Endothelial cell of umbilical vein (primary cell): Measurements from ENCODE around the gene OSBPL10. TPM values are rescaled to one million over a fixed set of nuclear protein-coding genes. Genes with fewer than 3 reads are reported as not detected.

ENCODE experiments used
- BruUV-seq: library from RNA; stranded (reverse); fragments of 400-500 nt; replicated peaks from 2 replicates; lab custom pipeline; 2021; lab: Mats Ljungman, UMichigan
- CTCF ChIA-PET: fragments of 300-600, 350-600 bp; sonication (Branson Sonifier 250); formaldehyde crosslinking; loops from one replicate; lab custom pipeline; 2021; ENCODE audit warnings: antibody characterized with exemption, inconsistent platforms; lab: Charles Lee
- POLR2A ChIA-PET: fragments of 300-600, 350-600 bp; sonication (Branson Sonifier 250); formaldehyde crosslinking; loops from one replicate; lab custom pipeline; 2021; ENCODE audit warnings: antibody characterized with exemption, inconsistent platforms; lab: Charles Lee
- DNase-seq: peaks from one replicate; pipeline ENCODE4 v3.0.0-alpha.2; 2011; ENCODE audit warnings: low read depth, low spot score
- FAIRE-seq: peaks from 2 replicates; lab custom pipeline; 2011; peaks lifted over from hg19 to GRCh38; lab: Jason Lieb, UNC
- H2AFZ ChIP-seq: 2 replicates; pipeline ENCODE4 v1.6.0; 2012; ENCODE audit warnings: low read depth, low read length, control low read depth, inconsistent platforms
- H3K27ac ChIP-seq: 2 replicates; pipeline ENCODE4 v1.5.1; 2011; ENCODE audit warnings: low read depth, mild to moderate bottlenecking, control low read depth, low read length, moderate library complexity; ENCODE audit not compliant: insufficient read depth
- H3K27me3 ChIP-seq, 2 experiments: 2 replicates each; pipeline versions ENCODE4 v1.6.0 to v1.6.1; 2011; ENCODE audit warnings: low read length in 2 of 2, mixed read lengths in 1 of 2; ENCODE audit not compliant: control insufficient read depth in 2 of 2, insufficient read depth in 2 of 2
- H3K36me3 ChIP-seq, 2 experiments: 2 replicates in 1 of 2; 3 replicates in 1 of 2; pipeline ENCODE4 v1.5.1; 2011; ENCODE audit warnings: low read length in 2 of 2, mild to moderate bottlenecking in 1 of 2, moderate library complexity in 1 of 2; ENCODE audit not compliant: control insufficient read depth in 2 of 2, insufficient read depth in 2 of 2; ENCODE audit errors: extremely low read depth in 1 of 2
- H3K4me1 ChIP-seq: 3 replicates; pipeline ENCODE4 v1.5.1; 2011; ENCODE audit warnings: mild to moderate bottlenecking, low read length; ENCODE audit not compliant: control insufficient read depth, insufficient read depth; ENCODE audit errors: extremely low read depth
- H3K4me2 ChIP-seq: 2 replicates; pipeline ENCODE4 v1.6.1; 2011; ENCODE audit warnings: low read length, control low read depth, mixed read lengths; ENCODE audit not compliant: insufficient read depth
- H3K4me3 ChIP-seq, 3 experiments: fragments of 200-600 bp in 1 of 3; sonication (generic), shearing (Covaris generic) in 1 of 3; replicated peaks in 1 of 3; 2 replicates each; pipeline ENCODE4 v1.5.1; 2011 to 2016; ENCODE audit warnings: control low read depth in 3 of 3, low read length in 3 of 3, mild to moderate bottlenecking in 2 of 3, inconsistent platforms in 1 of 3, low read depth in 1 of 3, moderate library complexity in 1 of 3; ENCODE audit not compliant: insufficient read depth in 1 of 3
- H3K79me2 ChIP-seq: 2 replicates; pipeline ENCODE4 v1.6.0; 2012; ENCODE audit warnings: low read length, inconsistent platforms; ENCODE audit not compliant: control insufficient read depth, insufficient read depth
- H3K9ac ChIP-seq: replicated peaks from 2 replicates; pipeline ENCODE3; 2011; ENCODE audit warnings: low read length, control low read depth; ENCODE audit not compliant: insufficient read depth; ENCODE audit errors: extremely low read depth
- H3K9me1 ChIP-seq: replicated peaks from 3 replicates; pipeline ENCODE4 v1.6.0; 2011; ENCODE audit warnings: mild to moderate bottlenecking, low read length; ENCODE audit not compliant: control insufficient read depth, insufficient read depth; ENCODE audit errors: extremely low read depth
- H3K9me3 ChIP-seq: replicated peaks from 2 replicates; pipeline ENCODE4 v1.5.1; 2012; ENCODE audit warnings: low read length, inconsistent platforms; ENCODE audit not compliant: control insufficient read depth, insufficient read depth
- H4K20me1 ChIP-seq: replicated peaks from 2 replicates; pipeline ENCODE3; 2011; ENCODE audit warnings: mild to moderate bottlenecking, low read length; ENCODE audit not compliant: control insufficient read depth, insufficient read depth; ENCODE audit errors: extremely low read depth
- CTCF ChIP-seq, 2 donors: IDR thresholded peaks; 1 replicate in 1 of 2; 2 replicates in 1 of 2; pipeline ENCODE4 v1.5.1; 2011; ENCODE audit warnings: low read length in 2 of 2, mild to moderate bottlenecking in 2 of 2, moderate library complexity in 2 of 2, control low read depth in 1 of 2, inconsistent platforms in 1 of 2, low read depth in 1 of 2; ENCODE audit not compliant: insufficient read depth in 1 of 2; ENCODE audit errors: extremely low read depth in 1 of 2
- EZH2 ChIP-seq: IDR thresholded peaks from 2 replicates; pipeline ENCODE4 v1.6.1; 2012; ENCODE audit warnings: borderline replicate concordance, low read depth, mild to moderate bottlenecking, moderate library complexity, low read length, inconsistent platforms; ENCODE audit not compliant: severe bottlenecking
- FOS ChIP-seq: IDR thresholded peaks from 2 replicates; pipeline ENCODE4 v1.6.1; 2011; ENCODE audit warnings: mild to moderate bottlenecking, low read length, moderate library complexity, borderline replicate concordance; ENCODE audit not compliant: insufficient read depth
- GATA2 ChIP-seq: IDR thresholded peaks from 2 replicates; pipeline ENCODE4 v1.7.0; 2011; ENCODE audit warnings: low read depth, mild to moderate bottlenecking, moderate library complexity, mixed read lengths, low read length; ENCODE audit not compliant: insufficient read length, insufficient read depth
- JUN ChIP-seq: IDR thresholded peaks from 2 replicates; pipeline ENCODE4 v1.6.1; 2011; ENCODE audit warnings: borderline replicate concordance, low read depth; ENCODE audit not compliant: insufficient read length, insufficient read depth
- MAX ChIP-seq: IDR thresholded peaks from 2 replicates; pipeline ENCODE4 v1.6.1; 2011; ENCODE audit not compliant: insufficient read depth, insufficient read length
- MYC ChIP-seq: IDR thresholded peaks from one replicate; pipeline ENCODE4 v1.6.1; 2011; ENCODE audit warnings: mild to moderate bottlenecking, low read depth, low read length
- POLR2A ChIP-seq: IDR thresholded peaks from 2 replicates; pipeline ENCODE4 v1.6.1; 2012; ENCODE audit warnings: low read depth, mild to moderate bottlenecking, control low read depth, low read length
- POLR2AphosphoS5 ChIP-seq: IDR thresholded peaks from 2 replicates; pipeline ENCODE4 v1.6.1; 2012; ENCODE audit warnings: low read depth, mild to moderate bottlenecking, control low read depth, low read length, moderate library complexity; ENCODE audit not compliant: insufficient read depth
- dilution Hi-C: fragments of 300-500 bp; cut with MboI; formaldehyde crosslinking; loops from one replicate; pipeline ENCODE4 v1.15.0; 2019; ENCODE audit warnings: low sequenced_read_pairs; ENCODE audit not compliant: extremely low pct_ligation_motif_present
- intact Hi-C: fragments of 100-400 bp; cut with micrococcal nuclease; formaldehyde crosslinking; loops from one replicate; pipeline ENCODE4 v1.10.0; 2022
- polyA plus RNA-seq, 4 experiments: library from polyadenylated mRNA; depleted of rRNA in 3 of 4; stranded (reverse) in 3 of 4; unstranded in 1 of 4; fragments of >200 nt; gene quantifications; 2 replicates each; pipeline versions ENCODE4 v1.2.1 to v1.2.3, GENCODE V29; 2011 to 2012; ENCODE audit warnings: missing spikeins in 1 of 4
- total RNA-seq: library from RNA; stranded (reverse); gene quantifications from 2 replicates; pipeline ENCODE4 v1.2.3, GENCODE V29; 2021

The OSBPL10 gene
- total and polyA plus RNA-seq, 2 donors (not counting 3 experiments of a cell fraction or from before 2014, with no cell fraction given) = 10.8 to 47.6 TPM

- ChIA-PET CTCF (interaction anchor here (0.9 to 1.4 kb wide), 5 partner anchors 9 to 62 kb away, joined by 3 to 5 read pairs (median 3); no protein-coding TSS in a partner anchor), POLR2A (no interaction called here)
- dilution Hi-C loops (no loop called here), intact Hi-C loops (no loop called here)
- DNase-seq (peak; percentile 80), FAIRE-seq (peak; percentile 86)
- H3K9me1 ChIP-seq = no peaks in the 10 kb centered on the region
- no peaks in the 10 kb centered on the region for H3K36me3 ChIP-seq
- H3K9ac ChIP-seq = no peak overlapping the region
- peaks cover 17% of the 10 kb centered on the region for H3K4me1 ChIP-seq
- H3K27me3 ChIP-seq = no peaks in the 10 kb centered on the region
- peak overlapping the region; percentile 40 for H3K4me2 ChIP-seq
- no peak overlapping the region for H3K4me3 ChIP-seq
- H3K79me2 ChIP-seq = no peaks in the 10 kb centered on the region
- H2AFZ ChIP-seq = peak overlapping the region; percentile 20
- TF ChIP-seq FOS (peak; percentile 45), MAX (no peak), POLR2A (no peak), GATA2 (no peak), MYC (no peak), POLR2AphosphoS5 (no peak), JUN (peak; percentile 4), CTCF (IDR thresholded peaks at IDR 0.05; ENCODE audit: extremely low read depth in 1 of 2, insufficient read depth in 1 of 2, low read depth in 1 of 2, low read length in 2 of 2) (no peak), EZH2 (no peak)
- no TSS peak for BruUV-seq
- H4K20me1 ChIP-seq = no peaks in the 10 kb centered on the region
- no peaks in the 10 kb centered on the region for H3K9me3 ChIP-seq
- H3K27ac ChIP-seq = peak overlapping the region; percentile 65
These were observed 276.4 kb downstream of the OSBPL10 start for GRCh38 chr3:31704591-31705179.
